HS-5 (cell line): ENCODE results near the gene TM2D3.

Experiments used
- DNase-seq: peaks from one replicate; pipeline ENCODE4 v3.0.0-alpha.2; 2012; ENCODE audit warnings: low read depth

TM2D3 gene

GRCh38 chr15:101604124-101604874 is 47.9 kb downstream of the TM2D3 start:
- no peak for DNase-seq

- no peak for DNase-seq
Measured at GRCh38 chr15:101602801-101603200, 49.4 kb downstream of the TM2D3 start.

GRCh38 chr15:101600035-101600434 is 52.1 kb downstream of the TM2D3 start:
- DNase-seq, result no peak

GRCh38 chr15:101599091-101599490 is 53.1 kb downstream of the TM2D3 start:
- no peak for DNase-seq

GRCh38 chr15:101597360-101597928 is 54.7 kb downstream of the TM2D3 start:
- DNase-seq, result no peak

- DNase-seq, result no peak
Measured at GRCh38 chr15:101596633-101597032, 55.5 kb downstream of the TM2D3 start.
